IPS-18a (cell line): ENCODE data around the gene TTC28.
"Not testable (repeated sequence)": the region's sequence is repeated elsewhere in the genome, so short reads cannot be mapped to it uniquely, and the experiment has no call there.

Experiments used
- H3K27ac ChIP-seq: one replicate; pipeline ENCODE4 v1.5.1; 2013; ENCODE audit warnings: low read length
- H3K27me3 ChIP-seq: one replicate; pipeline ENCODE4 v1.6.1; 2013; ENCODE audit warnings: mild to moderate bottlenecking, low read length; ENCODE audit not compliant: control insufficient read depth, insufficient read depth
- H3K36me3 ChIP-seq: one replicate; pipeline ENCODE4 v1.6.1; 2013; ENCODE audit warnings: low read depth, low read length; ENCODE audit not compliant: control insufficient read depth
- H3K4me1 ChIP-seq: one replicate; pipeline ENCODE4 v1.6.1; 2013; ENCODE audit warnings: low read depth, low read length; ENCODE audit not compliant: control insufficient read depth
- H3K4me3 ChIP-seq: one replicate; pipeline ENCODE4 v1.5.1; 2013; ENCODE audit warnings: low read length
- H3K9ac ChIP-seq: one replicate; pipeline ENCODE4 v1.6.1; 2013; ENCODE audit warnings: mild to moderate bottlenecking, low read length, moderate library complexity
- H3K9me3 ChIP-seq: one replicate; pipeline ENCODE4 v1.6.1; 2013; ENCODE audit warnings: low read depth, low read length; ENCODE audit not compliant: control insufficient read depth

TTC28 gene

DNA sequence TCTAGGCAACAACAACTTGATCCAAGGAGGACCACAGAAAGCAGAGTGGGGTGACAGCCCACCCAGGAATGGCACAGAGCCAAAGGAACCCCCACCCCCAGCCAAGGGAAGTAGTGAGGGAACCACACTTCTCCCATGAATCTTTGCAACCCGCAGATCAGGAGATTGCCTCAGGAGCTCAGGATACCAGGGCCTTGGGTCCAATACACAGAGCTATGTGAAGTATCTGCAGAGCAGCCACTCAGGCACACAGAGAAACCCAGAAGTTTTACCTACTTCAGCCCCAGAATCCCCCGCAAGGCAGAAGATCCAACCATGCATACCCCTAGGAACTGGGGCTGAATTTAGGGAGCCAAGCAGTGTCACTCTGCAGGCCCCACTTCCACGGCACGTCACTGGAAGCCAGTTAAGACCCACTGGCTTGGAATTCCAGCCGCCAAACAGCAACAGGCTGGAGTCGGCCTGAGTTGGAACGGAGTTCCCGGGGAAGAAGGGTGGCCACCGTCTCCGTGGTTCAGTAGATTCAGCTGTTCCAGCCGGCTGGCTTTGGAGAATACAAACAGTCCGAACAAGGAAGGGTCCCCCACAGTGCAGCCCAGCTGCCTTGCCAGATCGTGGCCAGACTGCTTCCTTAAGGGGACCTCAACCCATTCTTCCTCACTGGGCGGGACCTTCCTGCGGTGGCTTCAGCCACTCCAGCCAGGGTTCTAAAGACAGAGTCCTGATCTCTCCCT, 174.1 kb downstream of the TTC28 start:
- Histone ChIP-seq H3K27ac (no peak overlapping the region), H3K9ac (no peak overlapping the region), H3K9me3 (no peaks in the 10 kb centered on the region), H3K36me3 (no peaks in the 10 kb centered on the region), H3K4me3 (no peak overlapping the region), H3K4me1 (no peaks in the 10 kb centered on the region), H3K27me3 (no peaks in the 10 kb centered on the region)

DNA sequence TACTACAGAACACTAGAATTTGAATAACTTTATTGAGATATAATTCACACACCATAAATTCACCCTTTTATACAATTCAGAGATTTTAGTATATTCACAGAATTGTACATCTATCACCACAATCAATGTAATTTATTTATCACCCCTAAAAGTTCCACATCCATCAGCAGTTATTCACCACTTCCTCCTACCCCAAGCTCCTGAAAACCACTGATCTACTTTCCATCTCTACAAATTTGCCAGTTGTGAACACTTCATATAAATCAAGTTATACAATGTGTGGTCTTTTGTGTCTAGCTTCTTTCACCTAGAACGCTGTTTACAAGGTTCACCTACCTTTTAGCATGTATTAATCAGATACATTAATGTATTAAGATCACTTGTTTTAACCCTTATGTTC, 179.6 kb downstream of the TTC28 start:
- H3K27ac ChIP-seq = no peak overlapping the region
- no peaks in the 10 kb centered on the region for H3K4me1 ChIP-seq
- H3K9ac ChIP-seq = no peak overlapping the region
- no peaks in the 10 kb centered on the region for H3K36me3 ChIP-seq
- H3K9me3 ChIP-seq = no peaks in the 10 kb centered on the region
- no peaks in the 10 kb centered on the region for H3K27me3 ChIP-seq
- no peak overlapping the region for H3K4me3 ChIP-seq

DNA sequence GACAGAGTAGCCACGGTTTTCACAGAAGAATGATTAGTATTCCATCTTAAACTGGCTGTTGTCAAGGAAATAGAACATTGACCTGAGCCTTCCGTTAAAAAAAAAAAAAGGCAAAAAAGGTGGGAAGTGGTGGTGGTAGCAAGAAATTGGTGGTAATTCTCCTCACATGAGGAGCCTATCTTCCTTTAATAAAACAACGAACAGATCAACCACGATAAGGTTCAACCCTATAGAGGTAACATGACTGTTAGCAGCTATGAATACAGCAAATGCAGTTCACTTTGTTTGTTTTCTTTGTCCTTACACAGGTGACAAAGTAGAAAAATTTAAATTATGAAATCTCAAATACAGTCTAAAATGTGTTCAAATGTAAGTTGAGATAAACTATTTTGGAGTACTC, 181.6 kb downstream of the TTC28 start:
- H3K27ac ChIP-seq = no peak overlapping the region
- no peaks in the 10 kb centered on the region for H3K9me3 ChIP-seq
- H3K4me3 ChIP-seq = no peak overlapping the region
- H3K9ac ChIP-seq = no peak overlapping the region
- H3K36me3 ChIP-seq = no peaks in the 10 kb centered on the region
- no peaks in the 10 kb centered on the region for H3K27me3 ChIP-seq
- no peaks in the 10 kb centered on the region for H3K4me1 ChIP-seq

DNA sequence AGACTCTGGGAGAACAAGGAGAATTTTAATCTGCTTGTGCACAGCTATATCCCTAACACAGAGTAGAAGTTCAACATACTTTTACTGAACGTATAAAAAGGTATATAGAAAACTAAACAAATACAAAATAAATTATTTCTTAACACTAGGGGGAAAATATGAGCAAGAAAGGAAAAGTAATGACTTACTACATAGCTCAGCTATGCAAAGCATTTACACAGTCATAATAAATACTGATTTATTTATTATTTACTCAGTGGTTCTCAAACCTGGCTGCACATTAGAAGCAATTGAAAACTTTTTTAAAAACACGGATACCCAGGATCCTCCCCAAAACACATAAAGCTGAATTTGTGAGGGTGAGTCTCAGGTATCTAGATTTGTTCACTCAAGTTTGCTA, 182.5 kb downstream of the TTC28 start:
- Histone ChIP-seq H3K4me1 (no peaks in the 10 kb centered on the region), H3K9ac (no peak overlapping the region), H3K27me3 (no peaks in the 10 kb centered on the region), H3K27ac (no peak overlapping the region), H3K36me3 (no peaks in the 10 kb centered on the region), H3K9me3 (no peaks in the 10 kb centered on the region), H3K4me3 (no peak overlapping the region)

DNA sequence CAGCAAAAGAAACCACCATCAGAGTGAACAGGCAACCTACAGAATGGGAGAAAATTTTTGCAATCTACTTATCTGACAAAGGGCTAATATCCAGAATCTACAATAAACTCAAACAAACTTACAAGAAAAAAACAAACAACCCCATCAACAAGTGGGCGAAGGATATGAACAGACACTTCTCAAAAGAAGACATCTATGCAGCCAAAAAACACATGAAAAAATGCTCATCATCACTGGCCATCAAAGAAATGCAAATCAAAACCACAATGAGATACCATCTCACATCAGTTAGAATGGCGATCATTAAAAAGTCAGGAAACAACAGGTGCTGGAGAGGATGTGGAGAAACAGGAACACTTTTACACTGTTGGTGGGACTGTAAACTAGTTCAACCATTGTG, 188.4 kb downstream of the TTC28 start:
- H3K4me1 ChIP-seq, H3K9me3 ChIP-seq, H3K36me3 ChIP-seq, H3K27ac ChIP-seq, H3K4me3 ChIP-seq, H3K9ac ChIP-seq, H3K27me3 ChIP-seq: not testable (repeated sequence)

DNA sequence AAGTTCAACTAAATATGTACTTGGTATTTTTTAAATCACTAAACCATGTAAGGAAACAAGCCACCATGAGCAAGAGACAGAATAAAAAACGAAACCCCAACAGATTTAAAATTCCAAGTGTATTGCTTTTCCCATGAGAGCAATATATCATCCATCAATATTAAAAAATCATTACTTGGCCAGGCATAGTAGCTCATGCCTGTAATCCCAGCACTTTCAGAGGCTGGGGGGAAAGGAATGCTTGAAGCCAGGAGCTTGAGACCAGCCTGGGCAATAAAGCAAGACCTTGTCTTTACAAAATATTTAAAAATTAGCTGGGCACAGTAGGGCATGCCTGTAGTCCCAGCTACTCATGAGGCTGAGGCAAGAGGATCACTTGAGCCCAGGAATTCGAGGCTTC, 190.8 kb downstream of the TTC28 start:
- Histone ChIP-seq H3K36me3 (no peaks in the 10 kb centered on the region), H3K27ac (no peak overlapping the region), H3K4me1 (no peaks in the 10 kb centered on the region), H3K9me3 (no peaks in the 10 kb centered on the region), H3K27me3 (no peaks in the 10 kb centered on the region), H3K9ac (no peak overlapping the region), H3K4me3 (no peak overlapping the region)

DNA sequence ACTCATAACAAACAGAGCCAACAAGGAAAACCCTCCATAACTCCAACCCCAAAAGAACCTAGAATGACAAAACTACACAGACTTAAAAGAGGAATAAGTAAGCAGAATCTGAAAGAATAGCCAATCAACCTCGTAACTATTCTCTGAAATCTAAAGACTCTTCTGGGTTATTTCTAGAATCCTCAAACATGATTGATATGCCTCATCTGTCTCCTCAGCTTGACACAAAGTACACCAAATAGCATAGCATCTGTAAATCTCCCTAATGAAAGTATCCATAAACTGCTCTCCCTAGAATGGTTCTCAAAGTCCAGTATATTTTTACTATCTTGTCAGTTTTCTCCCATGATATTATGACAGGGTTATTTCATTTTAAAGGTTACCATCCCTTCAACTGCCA, 195.0 kb downstream of the TTC28 start:
- Histone ChIP-seq H3K9me3 (no peaks in the 10 kb centered on the region), H3K27me3 (no peaks in the 10 kb centered on the region), H3K9ac (no peak overlapping the region), H3K4me1 (peaks cover 3% of the 10 kb centered on the region), H3K36me3 (no peaks in the 10 kb centered on the region), H3K4me3 (no peak overlapping the region), H3K27ac (no peak overlapping the region)

DNA sequence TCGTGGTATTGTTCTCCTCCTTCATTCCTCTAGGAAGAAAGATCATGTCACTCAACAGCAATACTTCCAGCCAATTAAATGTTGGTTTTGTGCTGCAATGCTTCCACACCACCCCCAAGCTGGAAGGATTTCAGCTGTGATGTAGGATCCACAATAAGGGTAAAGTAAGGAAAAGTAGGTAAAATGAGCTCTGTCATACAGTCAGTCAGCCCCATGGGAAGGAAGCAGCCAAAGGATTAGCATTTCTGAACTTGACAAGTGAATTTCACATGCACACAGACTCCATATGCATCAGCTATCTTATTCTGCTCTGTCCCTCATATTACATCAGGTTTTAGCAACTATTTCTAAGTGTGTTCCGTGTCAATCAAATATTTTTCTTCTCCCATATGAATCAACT, 197.9 kb downstream of the TTC28 start:
- peaks cover 3% of the 10 kb centered on the region for H3K4me1 ChIP-seq
- no peaks in the 10 kb centered on the region for H3K27me3 ChIP-seq
- no peak overlapping the region for H3K27ac ChIP-seq
- H3K9me3 ChIP-seq = no peaks in the 10 kb centered on the region
- H3K4me3 ChIP-seq = no peak overlapping the region
- no peak overlapping the region for H3K9ac ChIP-seq
- H3K36me3 ChIP-seq = no peaks in the 10 kb centered on the region

DNA sequence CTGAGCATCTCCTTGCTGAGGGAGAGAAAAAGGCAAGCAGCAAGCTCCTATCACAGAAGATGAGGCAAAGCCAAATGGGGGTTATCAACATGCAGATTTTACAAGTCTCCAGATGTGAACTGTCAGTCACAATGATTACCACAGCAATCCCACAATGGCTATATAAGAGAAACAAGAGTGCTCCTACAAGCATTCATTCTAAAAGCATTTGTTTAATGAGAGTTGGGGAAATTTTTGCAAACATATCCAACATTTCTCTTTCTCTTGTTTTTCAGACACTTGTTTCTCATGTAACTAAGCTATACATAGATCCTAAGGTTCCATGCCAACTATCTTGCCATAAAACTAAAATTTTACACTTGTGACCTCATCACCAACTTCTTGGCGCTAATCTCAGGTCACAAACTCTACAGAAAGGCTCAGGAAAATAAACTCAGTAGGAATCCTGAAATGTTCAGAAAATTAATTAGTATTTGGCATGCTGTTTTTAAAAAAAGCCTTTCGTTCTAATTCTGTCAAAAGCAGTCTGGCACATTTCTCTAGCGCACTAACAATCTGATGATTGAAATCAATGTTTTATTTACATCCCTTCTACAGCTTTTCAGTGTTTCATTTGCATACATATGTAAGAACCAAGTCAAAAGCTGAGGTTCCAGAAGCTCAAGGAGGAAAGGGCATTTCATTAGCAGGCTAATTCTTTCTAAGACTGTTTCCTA, 199.5 kb downstream of the TTC28 start:
- no peaks in the 10 kb centered on the region for H3K36me3 ChIP-seq
- no peak overlapping the region for H3K27ac ChIP-seq
- H3K27me3 ChIP-seq = no peaks in the 10 kb centered on the region
- H3K9me3 ChIP-seq = no peaks in the 10 kb centered on the region
- peaks cover 3% of the 10 kb centered on the region for H3K4me1 ChIP-seq
- no peak overlapping the region for H3K4me3 ChIP-seq
- no peak overlapping the region for H3K9ac ChIP-seq

DNA sequence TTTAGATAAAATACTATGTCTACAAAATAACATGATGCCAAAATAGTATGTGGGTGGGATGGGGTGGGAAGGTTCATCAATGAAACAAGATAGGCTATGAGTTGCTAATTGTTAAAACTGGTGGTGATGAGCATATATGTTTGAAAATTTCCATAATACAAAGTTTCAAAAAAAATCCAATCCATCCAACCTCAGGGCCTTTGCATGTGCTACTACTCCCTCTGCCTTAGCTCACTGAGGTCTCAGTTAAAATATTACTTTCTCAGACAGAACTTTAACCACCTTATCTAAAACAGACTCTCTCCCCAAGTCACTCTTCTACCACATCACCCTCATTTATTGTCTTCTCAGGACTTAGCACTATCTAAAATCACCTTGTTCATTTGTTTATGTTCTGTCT, 201.1 kb downstream of the TTC28 start:
- Histone ChIP-seq H3K27ac (no peak overlapping the region), H3K27me3 (no peaks in the 10 kb centered on the region), H3K4me3 (no peak overlapping the region), H3K9me3 (no peaks in the 10 kb centered on the region), H3K4me1 (peaks cover 3% of the 10 kb centered on the region), H3K9ac (no peak overlapping the region), H3K36me3 (no peaks in the 10 kb centered on the region)

DNA sequence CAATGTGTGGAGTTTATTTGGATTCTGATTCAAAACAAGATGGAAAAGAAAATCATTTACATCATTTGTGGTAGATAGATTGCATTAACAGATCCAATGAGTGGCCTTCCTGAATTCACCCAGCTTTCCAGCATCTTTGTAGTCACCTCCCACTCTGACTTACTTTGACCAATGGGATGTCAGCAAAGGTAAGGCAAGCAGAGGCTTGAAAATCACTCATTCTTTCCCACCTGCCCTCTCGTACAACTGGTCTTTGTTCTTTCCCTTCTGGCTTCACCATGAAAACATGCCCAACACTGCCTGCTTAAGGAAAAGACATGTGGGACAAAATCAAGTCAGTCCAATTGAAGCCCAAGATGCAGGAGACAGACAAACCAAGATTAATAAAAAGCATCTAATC, 202.1 kb downstream of the TTC28 start:
- H3K4me3 ChIP-seq = no peak overlapping the region
- no peak overlapping the region for H3K9ac ChIP-seq
- no peak overlapping the region for H3K27ac ChIP-seq
- H3K4me1 ChIP-seq = peaks cover 3% of the 10 kb centered on the region
- H3K36me3 ChIP-seq = no peaks in the 10 kb centered on the region
- no peaks in the 10 kb centered on the region for H3K9me3 ChIP-seq
- no peaks in the 10 kb centered on the region for H3K27me3 ChIP-seq

DNA sequence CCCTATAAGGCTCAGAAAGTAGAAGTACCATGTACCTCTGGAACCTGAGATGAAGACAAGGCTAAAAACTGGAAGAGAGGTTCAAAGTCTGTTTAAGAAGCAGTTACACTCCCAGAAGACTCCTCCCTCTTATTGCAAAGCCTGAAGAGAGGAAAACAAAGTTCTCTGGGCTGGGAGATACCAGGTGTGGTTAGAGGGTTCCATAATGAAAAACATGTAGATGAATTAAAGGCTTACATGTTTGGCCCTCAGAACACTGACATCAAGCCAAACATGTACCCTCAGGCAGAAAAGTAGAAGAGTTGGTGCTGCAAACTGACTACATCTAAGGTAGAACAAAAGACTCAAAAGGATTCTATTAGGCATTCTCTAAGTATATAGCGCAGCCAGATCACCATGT, 205.3 kb downstream of the TTC28 start:
- Histone ChIP-seq H3K9ac (no peak overlapping the region), H3K4me3 (no peak overlapping the region), H3K36me3 (no peaks in the 10 kb centered on the region), H3K9me3 (no peaks in the 10 kb centered on the region), H3K27me3 (no peaks in the 10 kb centered on the region), H3K4me1 (no peaks in the 10 kb centered on the region), H3K27ac (no peak overlapping the region)
